H1 (cell line): ENCODE data around the gene BCL2L14.

Experiments
- EP300 ChIP-seq, 2 experiments: IDR thresholded peaks; 1 replicate in 1 of 2; 2 replicates in 1 of 2; pipeline ENCODE4 v1.6.1; 2011 to 2012; ENCODE audit warnings: low read depth in 2 of 2, low read length in 2 of 2, mild to moderate bottlenecking in 2 of 2, borderline replicate concordance in 1 of 2, inconsistent platforms in 1 of 2, moderate library complexity in 1 of 2
- EZH2 ChIP-seq: fragments of 200-600 bp; sonication (generic); IDR thresholded peaks from 2 replicates; pipeline ENCODE4 v1.7.1; 2012; ENCODE audit warnings: low read depth, mild to moderate bottlenecking, moderate library complexity, low read length, inconsistent platforms; ENCODE audit not compliant: severe bottlenecking
- HDAC2 ChIP-seq, 2 experiments: fragments of 300-600 bp in 1 of 2; sonication (generic) in 1 of 2; IDR thresholded peaks; 2 replicates each; pipeline ENCODE4 v1.6.1; 2011 to 2012; ENCODE audit warnings: low read depth in 2 of 2, low read length in 2 of 2, mild to moderate bottlenecking in 2 of 2, moderate library complexity in 2 of 2, borderline replicate concordance in 1 of 2, inconsistent platforms in 1 of 2
- TF ChIP-seq, protein P1 (sequence below): IDR thresholded peaks from 2 replicates; pipeline ENCODE4 v1.6.1; 2012; ENCODE audit warnings: low read length, inconsistent platforms

DNA sequence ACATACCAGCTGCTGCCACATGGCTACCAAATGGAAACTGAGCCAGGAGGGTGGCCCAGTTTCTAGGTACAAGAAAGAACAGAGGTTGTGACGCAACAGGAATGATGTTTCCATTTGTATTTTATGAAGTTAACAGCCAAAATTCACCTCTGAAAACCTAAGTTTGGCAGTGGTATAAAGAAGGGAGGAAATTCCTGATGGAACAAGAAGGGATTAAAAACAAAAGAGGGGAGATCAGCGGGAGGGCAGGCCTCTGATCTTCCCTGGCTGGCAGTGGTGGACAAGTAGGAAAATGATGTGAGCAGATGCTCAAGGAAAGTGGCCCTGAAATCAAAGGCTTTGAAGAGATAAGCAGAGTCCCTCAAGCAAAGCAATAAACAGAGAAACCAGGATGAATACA lies 47.3 kb upstream of the BCL2L14 start:
- no peak for TF ChIP-seq HDAC2 (IDR thresholded peaks at IDR 0.05; ENCODE audit: borderline replicate concordance in 1 of 2, low read depth in 2 of 2, low read length in 2 of 2)
- no peak for TF ChIP-seq EZH2
- TF ChIP-seq EP300 (IDR thresholded peaks at IDR 0.05; ENCODE audit: borderline replicate concordance in 1 of 2, low read depth in 2 of 2, low read length in 2 of 2), result no peak
- TF ChIP-seq, protein P1, sequence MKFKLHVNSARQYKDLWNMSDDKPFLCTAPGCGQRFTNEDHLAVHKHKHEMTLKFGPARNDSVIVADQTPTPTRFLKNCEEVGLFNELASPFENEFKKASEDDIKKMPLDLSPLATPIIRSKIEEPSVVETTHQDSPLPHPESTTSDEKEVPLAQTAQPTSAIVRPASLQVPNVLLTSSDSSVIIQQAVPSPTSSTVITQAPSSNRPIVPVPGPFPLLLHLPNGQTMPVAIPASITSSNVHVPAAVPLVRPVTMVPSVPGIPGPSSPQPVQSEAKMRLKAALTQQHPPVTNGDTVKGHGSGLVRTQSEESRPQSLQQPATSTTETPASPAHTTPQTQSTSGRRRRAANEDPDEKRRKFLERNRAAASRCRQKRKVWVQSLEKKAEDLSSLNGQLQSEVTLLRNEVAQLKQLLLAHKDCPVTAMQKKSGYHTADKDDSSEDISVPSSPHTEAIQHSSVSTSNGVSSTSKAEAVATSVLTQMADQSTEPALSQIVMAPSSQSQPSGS, result no peak
